Measurements from ENCODE around the gene SAMD1. TPM values are rescaled to one million over a fixed set of nuclear protein-coding genes. Genes with fewer than 3 reads are reported as not detected.

SAMD1 gene
- total RNA-seq, 1 donor from 2014 or later = 29.5 TPM

DNA sequence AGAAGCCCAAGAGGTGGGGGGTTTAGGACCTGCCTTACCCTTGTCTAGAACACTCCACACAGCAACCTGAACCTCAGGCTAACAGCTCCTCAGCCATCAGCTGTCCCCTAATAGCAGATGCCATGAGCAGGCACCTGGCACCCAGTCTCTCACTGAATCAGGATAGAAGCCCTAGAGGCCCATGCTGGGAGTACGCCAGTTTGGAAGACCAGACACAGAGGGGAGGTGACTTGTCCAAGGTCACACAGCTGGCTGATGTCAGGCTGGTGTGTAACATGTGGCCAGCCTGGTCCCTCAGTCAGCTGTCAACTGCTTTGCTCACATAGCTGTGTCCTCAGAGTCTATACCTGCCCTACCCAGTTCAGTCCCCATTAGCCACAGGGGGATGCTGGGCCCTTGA is 12.8 kb upstream of the SAMD1 start:
- no peaks in the 10 kb centered on the region for H3K9me3 Mint-ChIP-seq (ENCODE audit: unreplicated experiment)
- H3K4me3 Mint-ChIP-seq (ENCODE audit: unreplicated experiment) = no peak overlapping the region
- peaks cover 11% of the 10 kb centered on the region for H3K36me3 Mint-ChIP-seq (ENCODE audit: low read depth, unreplicated experiment)
- H3K4me1 Mint-ChIP-seq (ENCODE audit: unreplicated experiment) = no peaks in the 10 kb centered on the region
- TF ChIP-seq, protein P1, sequence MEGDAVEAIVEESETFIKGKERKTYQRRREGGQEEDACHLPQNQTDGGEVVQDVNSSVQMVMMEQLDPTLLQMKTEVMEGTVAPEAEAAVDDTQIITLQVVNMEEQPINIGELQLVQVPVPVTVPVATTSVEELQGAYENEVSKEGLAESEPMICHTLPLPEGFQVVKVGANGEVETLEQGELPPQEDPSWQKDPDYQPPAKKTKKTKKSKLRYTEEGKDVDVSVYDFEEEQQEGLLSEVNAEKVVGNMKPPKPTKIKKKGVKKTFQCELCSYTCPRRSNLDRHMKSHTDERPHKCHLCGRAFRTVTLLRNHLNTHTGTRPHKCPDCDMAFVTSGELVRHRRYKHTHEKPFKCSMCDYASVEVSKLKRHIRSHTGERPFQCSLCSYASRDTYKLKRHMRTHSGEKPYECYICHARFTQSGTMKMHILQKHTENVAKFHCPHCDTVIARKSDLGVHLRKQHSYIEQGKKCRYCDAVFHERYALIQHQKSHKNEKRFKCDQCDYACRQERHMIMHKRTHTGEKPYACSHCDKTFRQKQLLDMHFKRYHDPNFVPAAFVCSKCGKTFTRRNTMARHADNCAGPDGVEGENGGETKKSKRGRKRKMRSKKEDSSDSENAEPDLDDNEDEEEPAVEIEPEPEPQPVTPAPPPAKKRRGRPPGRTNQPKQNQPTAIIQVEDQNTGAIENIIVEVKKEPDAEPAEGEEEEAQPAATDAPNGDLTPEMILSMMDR (IDR thresholded peaks at IDR 0.05; ENCODE audit: unreplicated experiment) = no peak
- H3K27ac Mint-ChIP-seq (ENCODE audit: unreplicated experiment) = no peak overlapping the region
- no peaks in the 10 kb centered on the region for H3K27me3 Mint-ChIP-seq (ENCODE audit: unreplicated experiment)
- no peak for DNase-seq (ENCODE audit: low spot score)

DNA sequence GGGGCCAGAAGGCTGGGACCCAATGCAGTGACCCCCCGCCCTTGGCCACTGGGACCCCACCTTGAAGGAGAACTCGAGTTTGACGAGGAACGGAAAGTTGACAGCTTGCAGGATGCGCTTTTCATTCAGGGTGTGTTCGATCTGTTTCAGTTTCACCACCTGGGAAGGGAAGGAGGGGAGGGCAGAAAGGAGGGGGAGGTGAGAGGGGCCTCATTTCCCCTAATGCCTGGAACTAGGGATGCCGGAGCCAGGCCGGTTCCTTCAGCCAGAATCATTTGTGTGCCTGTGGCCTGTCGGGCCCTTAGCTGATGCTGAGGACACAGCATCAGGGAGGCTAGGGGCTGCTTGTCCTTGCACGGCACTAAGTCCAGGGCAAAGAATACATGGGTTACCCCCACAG is 12.2 kb upstream of the SAMD1 start:
- Mint-ChIP-seq H3K4me3 (ENCODE audit: unreplicated experiment) (no peak overlapping the region), H3K36me3 (ENCODE audit: low read depth, unreplicated experiment) (peaks cover 10% of the 10 kb centered on the region), H3K27ac (ENCODE audit: unreplicated experiment) (no peak overlapping the region), H3K9me3 (ENCODE audit: unreplicated experiment) (no peaks in the 10 kb centered on the region), H3K27me3 (ENCODE audit: unreplicated experiment) (no peaks in the 10 kb centered on the region), H3K4me1 (ENCODE audit: unreplicated experiment) (no peaks in the 10 kb centered on the region)
- no peak for DNase-seq (ENCODE audit: low spot score)
- TF ChIP-seq, protein P1 (IDR thresholded peaks at IDR 0.05; ENCODE audit: unreplicated experiment) = no peak

DNA sequence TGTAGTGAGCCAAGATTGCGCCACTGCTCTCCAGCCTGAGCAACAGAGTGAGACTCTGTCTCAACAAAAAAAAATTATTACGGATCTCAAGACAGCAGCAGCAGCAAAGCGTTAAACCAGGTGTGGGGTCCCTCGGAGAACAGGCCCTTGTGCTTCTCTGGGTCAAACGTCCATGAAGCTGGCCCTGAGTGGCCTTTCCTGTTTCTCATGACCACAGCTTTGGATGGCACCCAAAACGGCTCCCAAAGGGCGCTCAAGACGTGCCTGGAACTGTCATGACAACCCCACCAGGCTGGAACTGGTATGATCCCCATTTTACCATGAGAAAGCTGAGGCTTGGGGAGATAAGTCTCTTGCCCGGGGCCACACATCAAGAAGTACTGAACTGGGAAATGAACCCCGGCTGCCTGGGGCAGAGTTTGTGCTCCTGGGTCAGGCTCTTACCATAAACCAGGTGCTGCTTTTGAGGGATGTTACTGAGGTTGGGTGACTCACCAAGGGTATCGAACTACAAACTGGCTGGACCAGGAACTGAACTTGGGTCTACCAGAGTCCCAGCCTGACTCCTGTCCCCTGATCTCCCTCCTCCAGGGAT is 11.6 kb upstream of the SAMD1 start:
- no peak overlapping the region for H3K27ac Mint-ChIP-seq (ENCODE audit: unreplicated experiment)
- H3K4me3 Mint-ChIP-seq (ENCODE audit: unreplicated experiment) = no peak overlapping the region
- no peak for DNase-seq (ENCODE audit: low spot score)
- H3K27me3 Mint-ChIP-seq (ENCODE audit: unreplicated experiment) = peaks cover 1% of the 10 kb centered on the region
- TF ChIP-seq, protein P1 (IDR thresholded peaks at IDR 0.05; ENCODE audit: unreplicated experiment) = no peak
- no peaks in the 10 kb centered on the region for H3K9me3 Mint-ChIP-seq (ENCODE audit: unreplicated experiment)
- H3K4me1 Mint-ChIP-seq (ENCODE audit: unreplicated experiment) = no peaks in the 10 kb centered on the region
- peaks cover 14% of the 10 kb centered on the region for H3K36me3 Mint-ChIP-seq (ENCODE audit: low read depth, unreplicated experiment)

DNA sequence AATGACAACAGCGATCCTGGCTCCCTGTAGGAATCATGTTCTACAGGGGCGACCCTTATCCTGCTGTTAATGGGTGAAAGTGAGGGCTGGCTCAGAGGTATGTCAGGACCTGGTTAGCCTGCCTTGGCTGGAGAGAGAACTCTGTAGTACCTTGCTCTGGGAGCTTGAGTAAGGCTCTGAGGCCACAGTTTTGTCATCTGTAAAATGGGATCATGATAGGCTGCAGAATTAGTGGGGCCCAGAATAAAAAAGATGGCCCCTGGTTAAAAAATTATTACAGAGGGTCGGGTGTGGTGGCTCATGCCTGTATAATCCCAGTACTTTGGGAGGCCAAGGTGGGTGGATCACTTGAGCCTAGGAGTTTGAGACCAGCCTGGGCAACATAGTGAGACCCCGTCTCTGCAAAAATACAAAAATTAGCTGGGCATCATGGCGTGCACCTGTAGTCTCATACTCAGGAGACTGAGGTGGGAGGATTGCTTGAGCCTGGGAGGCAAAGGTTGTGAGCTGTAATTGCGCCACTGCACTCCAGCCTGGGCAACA is 10.5 kb upstream of the SAMD1 start:
- Mint-ChIP-seq H3K4me1 (ENCODE audit: unreplicated experiment) (no peaks in the 10 kb centered on the region), H3K36me3 (ENCODE audit: low read depth, unreplicated experiment) (peaks cover 15% of the 10 kb centered on the region), H3K9me3 (ENCODE audit: unreplicated experiment) (no peaks in the 10 kb centered on the region), H3K27ac (ENCODE audit: unreplicated experiment) (no peak overlapping the region), H3K4me3 (ENCODE audit: unreplicated experiment) (no peak overlapping the region), H3K27me3 (ENCODE audit: unreplicated experiment) (peaks cover 4% of the 10 kb centered on the region)
- TF ChIP-seq, protein P1 (IDR thresholded peaks at IDR 0.05; ENCODE audit: unreplicated experiment) = no peak
- DNase-seq (ENCODE audit: low spot score) = no peak

DNA sequence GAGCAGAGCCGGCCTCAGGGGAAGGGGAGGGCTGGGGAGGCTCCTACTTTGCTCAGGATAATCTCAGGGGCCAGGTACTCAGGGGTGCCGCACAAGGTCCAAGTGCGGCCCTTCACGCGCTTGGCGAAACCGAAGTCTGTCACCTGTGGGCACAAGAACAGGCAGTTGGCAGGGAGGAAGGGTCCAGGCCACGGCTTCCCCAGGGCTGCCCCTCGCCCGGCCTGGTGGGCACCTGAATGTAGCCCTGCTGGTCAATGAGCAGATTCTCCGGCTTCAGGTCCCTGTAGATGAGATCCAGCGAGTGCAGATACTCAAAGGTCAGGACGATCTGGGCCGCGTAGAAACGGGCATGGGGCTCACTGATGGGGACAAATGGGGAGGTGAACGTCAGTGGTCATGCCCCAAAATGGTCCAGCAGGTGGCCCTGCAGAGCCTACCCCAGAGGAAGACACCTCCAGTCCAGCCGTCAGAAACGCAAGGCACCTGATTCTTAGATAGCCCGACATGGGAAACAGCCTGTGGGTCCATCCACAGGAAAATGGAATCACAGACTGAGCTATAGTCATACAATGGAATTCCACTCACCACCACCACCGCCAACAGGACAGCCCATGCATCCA is 7.1 kb upstream of the SAMD1 start:
- H3K27me3 Mint-ChIP-seq (ENCODE audit: unreplicated experiment) = peaks cover 13% of the 10 kb centered on the region
- H3K9me3 Mint-ChIP-seq (ENCODE audit: unreplicated experiment) = peaks cover 3% of the 10 kb centered on the region
- no peak for DNase-seq (ENCODE audit: low spot score)
- H3K4me3 Mint-ChIP-seq (ENCODE audit: unreplicated experiment) = no peak overlapping the region
- TF ChIP-seq, protein P1 (IDR thresholded peaks at IDR 0.05; ENCODE audit: unreplicated experiment) = no peak
- H3K27ac Mint-ChIP-seq (ENCODE audit: unreplicated experiment) = no peak overlapping the region
- peaks cover 16% of the 10 kb centered on the region for H3K36me3 Mint-ChIP-seq (ENCODE audit: low read depth, unreplicated experiment)
- H3K4me1 Mint-ChIP-seq (ENCODE audit: unreplicated experiment) = no peaks in the 10 kb centered on the region
